Lung (tissue), 12 donors: Measurements from ENCODE around the gene RCAN3. TPM values are rescaled to one million over a fixed set of nuclear protein-coding genes. Genes with fewer than 3 reads are reported as not detected.

Experiments
- ATAC-seq: fragments of 200-7000 bp; cut with Tn5 transposase; one replicate; pipeline ENCODE4 v1.9.1; 2020; ENCODE audit warnings: moderate number of reproducible peaks; ENCODE audit not compliant: insufficient read depth, low FRiP score
- DNase-seq, 3 donors: peaks; one replicate each; pipeline ENCODE4 v3.0.0-alpha.2; 2013 to 2017
- H3K27ac ChIP-seq, 2 donors: one replicate each; pipeline ENCODE4 v1.5.1; 2013; ENCODE audit warnings: mild to moderate bottlenecking in 2 of 2, moderate library complexity in 2 of 2, control low read depth in 1 of 2, inconsistent platforms in 1 of 2, low read depth in 1 of 2, low read length in 1 of 2
- H3K27me3 ChIP-seq, 3 donors: one replicate each; pipeline ENCODE4 v1.5.1; 2013; ENCODE audit warnings: low read length in 2 of 3; ENCODE audit not compliant: control insufficient read depth in 3 of 3, insufficient read depth in 3 of 3
- H3K36me3 ChIP-seq, 4 donors: one replicate each; pipeline ENCODE4 v1.5.1; 2013; ENCODE audit warnings: low read length in 4 of 4, mild to moderate bottlenecking in 1 of 4, moderate library complexity in 1 of 4; ENCODE audit not compliant: control insufficient read depth in 4 of 4, insufficient read depth in 4 of 4
- H3K4me1 ChIP-seq, 5 donors: one replicate each; pipeline ENCODE4 v1.5.1; 2013; ENCODE audit warnings: low read length in 5 of 5, mild to moderate bottlenecking in 2 of 5, moderate library complexity in 1 of 5; ENCODE audit not compliant: control insufficient read depth in 5 of 5, insufficient read depth in 5 of 5
- H3K4me3 ChIP-seq: one replicate; pipeline ENCODE4 v1.5.1; 2013; ENCODE audit warnings: mild to moderate bottlenecking, control low read depth, moderate library complexity
- H3K9ac ChIP-seq, 2 donors: one replicate each; pipeline ENCODE4 v1.5.1; 2013; ENCODE audit warnings: low read length in 2 of 2, control low read depth in 1 of 2; ENCODE audit not compliant: insufficient read depth in 1 of 2
- H3K9me3 ChIP-seq, 4 donors: one replicate each; pipeline ENCODE4 v1.5.1; 2013; ENCODE audit warnings: low read length in 3 of 4, mild to moderate bottlenecking in 1 of 4, moderate library complexity in 1 of 4; ENCODE audit not compliant: control insufficient read depth in 4 of 4, insufficient read depth in 3 of 4
- CTCF ChIP-seq: IDR thresholded peaks from 2 replicates; pipeline ENCODE4 v1.5.1; 2012; ENCODE audit warnings: mild to moderate bottlenecking; ENCODE audit errors: control extremely low read depth, extremely low read depth
- WGBS, 2 donors: extraction: QIAGEN DNeasy Blood & Tissue Kit; methylation state at CpG; one replicate each; pipeline ENCODE4 v1.1.7; 2013; 5-methylcytosine and 5-hydroxymethylcytosine counted together
- polyA plus RNA-seq, 2 donors: library from polyadenylated mRNA; stranded (reverse); fragments of 200-250 nt; gene quantifications; one replicate each; pipeline ENCODE4 v1.2.1, GENCODE V29; 2013
- total RNA-seq, 2 donors: library from RNA; depleted of rRNA in 1 of 2; stranded (reverse); fragments of >200 nt in 1 of 2; gene quantifications; one replicate each; pipeline ENCODE4 v1.2.1, GENCODE V29; 2014 to 2021
- donor health status: control.
- donor health status: control.
- donor health status: Bipolar disorder and iron deficiency.
- donor health status: healthy.
- donor health status: DM: yes; HTN: yes; CAD: no.

The RCAN3 gene
- total and polyA plus RNA-seq, 4 donors: 5.2 to 21.4 (median 12.8) TPM

GRCh38 chr1:24564695-24565094 is 62.1 kb downstream of the RCAN3 start:
- DNase-seq (no peak), ATAC-seq (no peak)
- no peak overlapping the region for H3K9ac ChIP-seq
- H3K27me3 ChIP-seq: no peaks in the 10 kb centered on the region
- WGBS, 2 donors: 76 to 83% methylated on average over 2 of the region's 2 CpGs
- no peaks in the 10 kb centered on the region for H3K36me3 ChIP-seq
- no peak overlapping the region for H3K27ac ChIP-seq
- no peak overlapping the region for H3K4me3 ChIP-seq
- peaks cover 0 to 7% (median 0%) of the 10 kb centered on the region in 5 donors for H3K4me1 ChIP-seq
- no peak for TF ChIP-seq CTCF
- no peaks in the 10 kb centered on the region for H3K9me3 ChIP-seq

GRCh38 chr1:24566236-24566867 is 63.7 kb downstream of the RCAN3 start:
- DNase-seq (no peak), ATAC-seq (no peak)
- TF ChIP-seq CTCF: no peak
- H3K4me3 ChIP-seq: no peak overlapping the region
- H3K36me3 ChIP-seq: no peaks in the 10 kb centered on the region
- H3K27me3 ChIP-seq: no peaks in the 10 kb centered on the region
- no peak overlapping the region for H3K27ac ChIP-seq
- WGBS, 2 donors: 78 to 92% methylated on average over 3 of the region's 3 CpGs
- no peak overlapping the region for H3K9ac ChIP-seq
- peaks cover 0 to 7% (median 0%) of the 10 kb centered on the region in 5 donors for H3K4me1 ChIP-seq
- H3K9me3 ChIP-seq: no peaks in the 10 kb centered on the region

- peak; percentile 59 to 77 (median 68) for DNase-seq
- 31 to 41% methylated on average over 17 of the region's 17 CpGs for WGBS, 2 donors
- peak; percentile 85 for ATAC-seq
Measured at GRCh38 chr1:24567792-24568388, 65.3 kb downstream of the RCAN3 start.

More at GRCh38 chr1:24567792-24568388, 65.3 kb downstream of the RCAN3 start:
- H3K9me3 ChIP-seq: no peaks in the 10 kb centered on the region
- H3K9ac ChIP-seq: peak overlapping the region in 1 of 2 donors; percentile 47
- peak overlapping the region in 1 of 2 donors; percentile 61 for H3K27ac ChIP-seq
- no peaks in the 10 kb centered on the region for H3K36me3 ChIP-seq
- no peaks in the 10 kb centered on the region for H3K27me3 ChIP-seq
- peaks cover 0 to 7% (median 0%) of the 10 kb centered on the region in 5 donors for H3K4me1 ChIP-seq
- no peak for TF ChIP-seq CTCF
- no peak overlapping the region for H3K4me3 ChIP-seq
